ENCODE data around the gene ARHGAP26. TPM values are rescaled to one million over a fixed set of nuclear protein-coding genes. Genes with fewer than 3 reads are reported as not detected.

The ARHGAP26 gene
- total RNA-seq, 1 donor from 2014 or later = 42.1 TPM

DNA sequence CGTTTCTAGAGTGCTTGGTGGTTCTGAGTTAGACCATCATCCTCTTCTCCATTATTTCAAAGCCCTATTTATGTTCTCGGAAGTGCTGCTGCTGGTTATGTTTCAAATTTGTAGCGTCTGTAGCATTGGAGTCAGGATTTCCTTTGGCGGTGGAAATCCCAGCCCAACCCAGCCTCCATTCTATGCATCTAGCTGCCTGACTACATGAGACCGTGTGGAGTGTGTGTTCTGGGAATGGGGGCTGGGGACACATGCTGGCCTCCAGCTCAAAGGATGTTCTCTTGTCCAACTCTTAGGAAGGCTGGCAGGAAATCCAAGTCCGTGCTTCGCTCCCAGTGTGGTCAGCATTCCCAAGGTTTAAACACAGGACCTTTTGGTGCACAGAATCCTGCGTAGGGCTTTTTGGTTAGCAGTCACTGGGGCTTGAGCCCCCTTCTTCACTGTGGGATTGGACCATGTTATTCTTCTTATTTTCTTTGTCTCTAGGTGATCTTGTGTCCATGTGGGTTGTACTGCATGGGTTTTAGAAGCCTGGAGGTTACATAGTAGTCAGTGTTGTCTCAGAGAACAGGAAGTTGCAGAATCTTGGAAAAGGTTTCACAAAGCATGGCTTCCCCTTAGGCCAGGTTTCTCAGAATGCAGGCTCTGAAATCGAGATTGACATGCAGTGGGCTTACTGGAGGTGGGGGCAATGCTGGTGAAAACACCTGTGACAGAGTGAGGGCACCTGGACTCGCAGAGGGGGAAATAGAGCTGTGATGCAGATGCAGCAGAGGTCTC is 132.2 kb downstream of the ARHGAP26 start:
- peaks cover 50% of the 10 kb centered on the region for H3K36me3 ChIP-seq
- no peaks in the 10 kb centered on the region for H3K9me3 ChIP-seq
- ATAC-seq (peak; percentile 47 to 53), DNase-seq (no peak)
- H3K27me3 ChIP-seq (ENCODE audit: low read depth) = no peaks in the 10 kb centered on the region
- peaks cover 25% of the 10 kb centered on the region for H3K4me1 ChIP-seq
- TF ChIP-seq, protein P1, sequence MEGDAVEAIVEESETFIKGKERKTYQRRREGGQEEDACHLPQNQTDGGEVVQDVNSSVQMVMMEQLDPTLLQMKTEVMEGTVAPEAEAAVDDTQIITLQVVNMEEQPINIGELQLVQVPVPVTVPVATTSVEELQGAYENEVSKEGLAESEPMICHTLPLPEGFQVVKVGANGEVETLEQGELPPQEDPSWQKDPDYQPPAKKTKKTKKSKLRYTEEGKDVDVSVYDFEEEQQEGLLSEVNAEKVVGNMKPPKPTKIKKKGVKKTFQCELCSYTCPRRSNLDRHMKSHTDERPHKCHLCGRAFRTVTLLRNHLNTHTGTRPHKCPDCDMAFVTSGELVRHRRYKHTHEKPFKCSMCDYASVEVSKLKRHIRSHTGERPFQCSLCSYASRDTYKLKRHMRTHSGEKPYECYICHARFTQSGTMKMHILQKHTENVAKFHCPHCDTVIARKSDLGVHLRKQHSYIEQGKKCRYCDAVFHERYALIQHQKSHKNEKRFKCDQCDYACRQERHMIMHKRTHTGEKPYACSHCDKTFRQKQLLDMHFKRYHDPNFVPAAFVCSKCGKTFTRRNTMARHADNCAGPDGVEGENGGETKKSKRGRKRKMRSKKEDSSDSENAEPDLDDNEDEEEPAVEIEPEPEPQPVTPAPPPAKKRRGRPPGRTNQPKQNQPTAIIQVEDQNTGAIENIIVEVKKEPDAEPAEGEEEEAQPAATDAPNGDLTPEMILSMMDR (IDR thresholded peaks at IDR 0.05) = no peak
- H3K27ac ChIP-seq = peak overlapping the region; percentile 33
- intact Hi-C loops (cut with DNase I) = no loop called here
- no peak overlapping the region for H3K4me3 ChIP-seq

DNA sequence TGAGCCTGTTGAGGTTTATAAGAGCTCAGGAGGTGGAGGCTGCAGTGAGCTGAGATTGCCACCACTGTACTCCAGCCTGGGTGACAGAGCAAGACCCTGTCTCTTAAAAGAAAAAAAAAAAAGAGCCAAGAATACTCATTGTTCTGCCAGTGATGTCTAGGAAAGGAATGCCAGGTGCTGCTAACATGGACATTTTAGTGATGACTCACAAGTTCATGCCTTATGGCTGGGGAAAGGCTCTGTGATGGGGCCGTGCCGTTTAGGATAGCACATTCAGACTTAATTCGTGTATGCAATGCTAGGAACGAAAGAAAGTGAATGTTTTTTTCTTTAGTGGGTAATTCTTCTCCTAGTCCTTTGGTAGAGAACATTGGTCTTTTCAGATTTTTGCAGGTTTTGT is 134.2 kb downstream of the ARHGAP26 start:
- H3K4me3 ChIP-seq = no peak overlapping the region
- intact Hi-C loops (cut with DNase I) = no loop called here
- H3K27me3 ChIP-seq (ENCODE audit: low read depth) = no peaks in the 10 kb centered on the region
- ATAC-seq (no peak), DNase-seq (no peak)
- no peak overlapping the region for H3K27ac ChIP-seq
- no peaks in the 10 kb centered on the region for H3K9me3 ChIP-seq
- peaks cover 25% of the 10 kb centered on the region for H3K4me1 ChIP-seq
- TF ChIP-seq, protein P1 (IDR thresholded peaks at IDR 0.05) = no peak
- H3K36me3 ChIP-seq = peaks cover 54% of the 10 kb centered on the region

DNA sequence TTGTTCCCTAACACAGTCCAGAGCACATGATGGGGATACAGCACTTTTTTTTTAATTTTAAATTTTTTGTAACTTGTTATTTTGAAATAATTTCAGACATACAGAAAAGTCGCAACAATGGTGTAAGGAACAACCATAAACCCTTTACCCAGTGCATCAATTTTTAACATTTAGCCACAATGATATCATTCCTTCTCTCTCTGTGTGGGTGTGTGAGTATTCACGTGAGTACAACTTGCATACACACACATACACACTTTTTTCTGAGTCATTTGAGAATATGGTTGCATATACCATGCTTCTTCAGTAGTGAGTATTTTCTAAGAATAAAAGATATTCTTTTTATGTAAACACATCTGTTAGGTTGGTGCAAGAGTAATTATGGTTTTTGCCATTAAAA is 135.2 kb downstream of the ARHGAP26 start:
- H3K4me3 ChIP-seq = no peak overlapping the region
- intact Hi-C loops (cut with DNase I) = no loop called here
- no peaks in the 10 kb centered on the region for H3K27me3 ChIP-seq (ENCODE audit: low read depth)
- TF ChIP-seq, protein P1 (IDR thresholded peaks at IDR 0.05) = no peak
- no peak for ATAC-seq
- H3K36me3 ChIP-seq = peaks cover 61% of the 10 kb centered on the region
- no peak for DNase-seq
- H3K9me3 ChIP-seq = no peaks in the 10 kb centered on the region
- H3K27ac ChIP-seq = no peak overlapping the region
- H3K4me1 ChIP-seq = peaks cover 25% of the 10 kb centered on the region

DNA sequence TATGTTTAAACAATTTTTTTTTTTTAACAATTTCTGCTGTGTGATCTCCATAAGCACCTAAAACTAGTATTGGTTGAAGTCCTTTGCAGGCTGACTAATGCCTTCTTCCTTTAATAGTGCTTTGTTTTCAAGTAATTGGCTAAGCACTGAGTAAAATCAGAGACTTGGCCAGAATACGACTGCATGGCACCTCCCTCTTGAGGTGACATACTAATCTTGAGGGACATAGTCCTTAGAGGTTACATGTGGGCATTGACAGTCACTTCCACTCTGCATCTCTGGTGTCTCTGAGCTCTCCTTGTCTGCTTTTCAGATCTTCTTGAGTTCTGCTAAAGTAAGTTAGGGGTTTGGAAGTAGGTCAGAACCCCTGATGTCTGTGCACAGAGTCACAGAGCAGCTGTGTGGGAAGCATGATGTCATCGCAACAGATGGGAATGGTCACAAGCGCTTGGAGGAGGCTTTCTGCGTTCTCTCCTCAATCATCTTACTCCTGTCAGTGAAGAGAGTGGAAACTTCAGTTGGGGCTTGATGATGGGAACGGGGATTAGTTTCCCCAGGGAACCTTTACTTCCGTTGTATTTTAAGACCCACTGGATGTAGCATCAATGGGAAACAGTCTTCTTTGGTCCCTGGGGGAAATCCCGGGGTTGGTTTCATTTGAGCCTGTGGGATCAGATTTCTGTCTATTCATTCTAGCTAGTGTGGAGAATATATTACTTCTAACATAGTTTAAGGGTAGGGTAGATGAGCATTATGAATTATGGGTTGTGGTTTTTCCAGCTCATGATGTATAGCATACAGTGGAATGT is 136.9 kb downstream of the ARHGAP26 start:
- Histone ChIP-seq H3K27me3 (ENCODE audit: low read depth) (no peaks in the 10 kb centered on the region), H3K36me3 (peaks cover 70% of the 10 kb centered on the region), H3K27ac (no peak overlapping the region), H3K4me3 (no peak overlapping the region), H3K4me1 (peaks cover 13% of the 10 kb centered on the region), H3K9me3 (no peaks in the 10 kb centered on the region)
- ATAC-seq (peak; percentile 31 to 45), DNase-seq (no peak)
- TF ChIP-seq, protein P1 (IDR thresholded peaks at IDR 0.05) = no peak
- intact Hi-C loops (cut with DNase I) = no loop called here

DNA sequence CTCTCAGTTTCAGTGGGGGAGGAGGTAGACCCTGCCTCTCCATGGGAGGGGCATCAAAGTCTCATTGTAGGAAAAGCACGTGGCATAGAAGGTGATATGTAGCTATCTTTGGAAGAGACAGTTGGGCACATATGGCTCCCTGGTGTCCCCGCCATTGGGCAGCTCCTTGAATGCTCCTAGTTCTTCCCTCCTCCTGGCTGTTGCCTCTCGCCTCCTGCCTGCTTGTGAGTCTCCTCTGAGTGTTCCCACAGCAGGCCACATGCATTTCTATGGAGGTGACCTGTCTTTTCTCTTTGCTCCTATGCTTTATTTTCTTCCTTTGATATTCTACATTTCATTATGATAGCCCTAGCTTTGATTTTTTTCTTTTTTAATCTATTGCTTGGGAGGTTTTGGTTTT is 138.5 kb downstream of the ARHGAP26 start:
- peaks cover 80% of the 10 kb centered on the region for H3K36me3 ChIP-seq
- DNase-seq (no peak), ATAC-seq (no peak)
- intact Hi-C loops (cut with DNase I) = no loop called here
- no peaks in the 10 kb centered on the region for H3K4me1 ChIP-seq
- H3K9me3 ChIP-seq = no peaks in the 10 kb centered on the region
- H3K27ac ChIP-seq = no peak overlapping the region
- H3K27me3 ChIP-seq (ENCODE audit: low read depth) = no peaks in the 10 kb centered on the region
- H3K4me3 ChIP-seq = no peak overlapping the region
- TF ChIP-seq, protein P1 (IDR thresholded peaks at IDR 0.05) = no peak
